Tibial artery (tissue), 4 donors: Measurements from ENCODE around the gene SLIT3.

Experiments used
- DNase-seq, 2 donors: peaks; one replicate each; pipeline ENCODE4 v3.0.0-alpha.2; 2019
- H3K27ac ChIP-seq, 2 donors: fragments of 200-600 bp; sonication (generic) in 1 of 2; 1 replicate in 1 of 2; 2 replicates in 1 of 2; pipeline ENCODE4 v1.5.1; 2018 to 2019; ENCODE audit warnings: mild to moderate bottlenecking in 1 of 2
- H3K27me3 ChIP-seq, 2 donors: fragments of 200-600 bp; sonication (generic) in 1 of 2; one replicate each; pipeline versions ENCODE4 v1.5.1 to v1.6.0; 2016 to 2019
- H3K36me3 ChIP-seq, 3 donors: fragments of 200-600 bp; sonication (generic) in 2 of 3; one replicate each; pipeline ENCODE4 v1.5.1; 2016 to 2019; ENCODE audit warnings: mild to moderate bottlenecking in 2 of 3
- H3K4me1 ChIP-seq, 4 donors: fragments of 200-600 bp; sonication (generic) in 2 of 4; 1 replicate in 3 of 4; 2 replicates in 1 of 4; pipeline ENCODE4 v1.5.1; 2016 to 2019
- H3K4me3 ChIP-seq, 2 donors: fragments of 200-600 bp; sonication (generic) in 1 of 2; 1 replicate in 1 of 2; 2 replicates in 1 of 2; pipeline ENCODE4 v1.5.1; 2018 to 2019; ENCODE audit warnings: mild to moderate bottlenecking in 2 of 2
- H3K9me3 ChIP-seq, 3 donors: fragments of 200-600 bp; sonication (generic) in 1 of 3; one replicate each; pipeline ENCODE4 v1.5.1; 2016 to 2019
- intact Hi-C: fragments of 100-400 bp; cut with DNase I; formaldehyde crosslinking; loops from one replicate; pipeline ENCODE4 v1.15.0; 2023; ENCODE audit warnings: low total_unique reads
- TF ChIP-seq, protein P1 (sequence below), 2 experiments: fragments of 200-600 bp in 1 of 2; fragments of 450-650 bp in 1 of 2; IDR thresholded peaks; one replicate each; pipeline ENCODE4 v1.5.1; 2017 to 2019; ENCODE audit warnings: antibody characterized with exemption in 2 of 2, mild to moderate bottlenecking in 1 of 2, moderate library complexity in 1 of 2

The SLIT3 gene

DNA sequence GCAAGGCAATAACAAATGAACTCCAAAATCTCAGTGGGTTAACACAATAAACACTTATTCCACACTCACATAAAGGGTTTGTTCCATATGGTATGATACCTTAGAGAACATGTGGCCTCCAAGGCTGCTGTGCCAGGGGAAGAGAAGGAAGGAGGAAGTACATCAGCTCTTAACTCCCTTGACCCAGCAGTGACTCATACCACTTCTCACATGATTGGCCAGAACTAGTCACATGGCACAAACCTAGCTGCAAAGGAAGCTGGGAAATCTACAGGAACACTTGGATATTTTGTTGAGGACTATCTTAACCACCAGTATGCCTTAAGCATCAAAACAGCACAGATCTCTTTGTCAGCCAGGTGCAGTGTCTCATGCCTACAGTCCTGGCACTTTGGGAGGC is 99.3 kb downstream of the SLIT3 start:
- DNase-seq = no peak
- Histone ChIP-seq H3K9me3 (no peaks in the 10 kb centered on the region), H3K4me1 (peaks cover 0 to 31% (median 15%) of the 10 kb centered on the region in 4 donors), H3K27ac (no peak overlapping the region), H3K4me3 (no peak overlapping the region), H3K36me3 (no peaks in the 10 kb centered on the region), H3K27me3 (no peaks in the 10 kb centered on the region)
- intact Hi-C loops = no loop called here
- TF ChIP-seq, protein P1, sequence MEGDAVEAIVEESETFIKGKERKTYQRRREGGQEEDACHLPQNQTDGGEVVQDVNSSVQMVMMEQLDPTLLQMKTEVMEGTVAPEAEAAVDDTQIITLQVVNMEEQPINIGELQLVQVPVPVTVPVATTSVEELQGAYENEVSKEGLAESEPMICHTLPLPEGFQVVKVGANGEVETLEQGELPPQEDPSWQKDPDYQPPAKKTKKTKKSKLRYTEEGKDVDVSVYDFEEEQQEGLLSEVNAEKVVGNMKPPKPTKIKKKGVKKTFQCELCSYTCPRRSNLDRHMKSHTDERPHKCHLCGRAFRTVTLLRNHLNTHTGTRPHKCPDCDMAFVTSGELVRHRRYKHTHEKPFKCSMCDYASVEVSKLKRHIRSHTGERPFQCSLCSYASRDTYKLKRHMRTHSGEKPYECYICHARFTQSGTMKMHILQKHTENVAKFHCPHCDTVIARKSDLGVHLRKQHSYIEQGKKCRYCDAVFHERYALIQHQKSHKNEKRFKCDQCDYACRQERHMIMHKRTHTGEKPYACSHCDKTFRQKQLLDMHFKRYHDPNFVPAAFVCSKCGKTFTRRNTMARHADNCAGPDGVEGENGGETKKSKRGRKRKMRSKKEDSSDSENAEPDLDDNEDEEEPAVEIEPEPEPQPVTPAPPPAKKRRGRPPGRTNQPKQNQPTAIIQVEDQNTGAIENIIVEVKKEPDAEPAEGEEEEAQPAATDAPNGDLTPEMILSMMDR (IDR thresholded peaks at IDR 0.05) = no peak

DNA sequence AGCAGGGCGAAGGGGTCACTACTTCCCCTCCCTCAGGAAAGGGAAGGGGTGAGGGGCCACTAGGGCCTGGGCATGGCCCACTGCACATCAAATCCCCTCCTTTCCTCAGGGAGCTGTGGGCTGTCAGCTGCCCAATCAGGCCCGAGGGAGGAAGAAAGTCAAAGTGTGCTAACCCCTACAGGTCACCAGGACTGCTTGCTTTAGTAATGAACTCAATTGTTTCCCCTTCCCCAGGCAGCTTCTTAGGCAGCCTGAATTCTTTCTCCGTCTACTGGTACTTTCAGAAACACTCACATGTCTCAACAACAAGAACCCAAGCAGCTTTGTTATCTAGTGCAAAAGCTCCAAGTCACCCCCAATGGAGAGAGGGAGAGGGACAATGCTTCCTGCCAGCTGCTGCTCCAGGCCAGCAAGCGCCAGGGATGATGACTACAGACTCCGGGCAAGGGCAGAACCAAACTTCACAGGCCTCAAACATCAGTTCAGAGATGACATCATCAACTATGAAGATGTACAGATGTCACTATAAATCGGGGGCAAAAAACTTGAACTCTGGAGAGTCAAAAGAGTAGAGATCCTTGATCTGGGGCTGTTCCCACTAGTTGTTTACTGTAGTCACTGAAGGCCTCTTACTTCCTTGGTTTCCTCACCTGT is 100.7 kb downstream of the SLIT3 start:
- no peaks in the 10 kb centered on the region for H3K36me3 ChIP-seq

DNA sequence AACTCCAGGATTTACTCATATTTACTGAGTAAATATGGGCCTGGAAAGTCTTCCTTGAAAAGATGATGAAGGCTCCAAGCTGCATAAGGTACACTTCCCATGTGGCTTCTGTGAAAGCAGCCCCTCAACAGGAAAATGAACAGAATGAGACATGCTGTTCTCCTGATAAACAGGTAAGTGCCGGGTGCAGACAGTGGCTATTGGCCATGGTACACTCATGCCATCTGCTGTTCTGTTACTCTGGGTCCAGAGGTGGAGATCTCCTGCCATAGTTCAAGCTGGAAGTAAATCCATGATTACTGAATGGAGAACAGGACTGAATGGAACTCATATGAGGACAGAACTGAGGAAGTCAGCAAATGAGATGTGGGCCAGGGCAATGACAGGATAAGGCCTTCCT is 103.6 kb downstream of the SLIT3 start:
- Histone ChIP-seq H3K27me3 (no peaks in the 10 kb centered on the region), H3K4me3 (peak overlapping the region in 1 of 2 donors; percentile 11), H3K27ac (peak overlapping the region; percentile 36 to 67), H3K4me1 (peaks cover 0 to 45% (median 21%) of the 10 kb centered on the region in 4 donors), H3K36me3 (no peaks in the 10 kb centered on the region), H3K9me3 (no peaks in the 10 kb centered on the region)
- TF ChIP-seq, protein P1 (IDR thresholded peaks at IDR 0.05) = peak in 1 of 2 experiments; percentile 29
- intact Hi-C loops = no loop called here
- DNase-seq = no peak

More for the DNA sequence above, 100.7 kb downstream of the SLIT3 start:
- Histone ChIP-seq H3K9me3 (no peaks in the 10 kb centered on the region), H3K4me3 (no peak overlapping the region), H3K4me1 (peaks cover 0 to 44% (median 26%) of the 10 kb centered on the region in 4 donors), H3K27me3 (no peaks in the 10 kb centered on the region), H3K27ac (no peak overlapping the region)
- DNase-seq = no peak
- TF ChIP-seq, protein P1 (IDR thresholded peaks at IDR 0.05) = no peak
- intact Hi-C loops = no loop called here

DNA sequence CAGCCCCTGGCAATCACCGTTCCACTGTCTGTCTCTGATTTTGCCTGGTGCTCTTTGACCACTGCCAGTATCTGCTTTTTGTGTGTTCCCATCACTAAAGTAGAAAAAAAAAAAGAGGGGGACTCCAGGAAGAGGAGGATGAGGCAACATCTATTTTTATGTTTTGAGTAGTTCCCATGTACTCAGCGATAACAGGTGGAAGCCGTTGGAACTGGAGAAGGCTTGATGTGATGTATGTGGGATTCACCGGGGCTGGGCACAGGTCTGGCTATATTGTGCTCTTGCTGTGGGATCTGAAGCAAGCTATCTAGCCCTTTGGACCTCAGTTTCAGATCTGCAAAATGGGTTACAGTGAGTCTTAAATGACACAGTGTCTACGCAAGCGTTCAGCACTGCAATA is 104.9 kb downstream of the SLIT3 start:
- TF ChIP-seq, protein P1 (IDR thresholded peaks at IDR 0.05) = no peak
- peaks cover 3 to 48% (median 25%) of the 10 kb centered on the region in 4 donors for H3K4me1 ChIP-seq
- H3K27me3 ChIP-seq = no peaks in the 10 kb centered on the region
- intact Hi-C loops = no loop called here
- no peak overlapping the region for H3K4me3 ChIP-seq
- peak overlapping the region in 1 of 2 donors; percentile 67 for H3K27ac ChIP-seq
- H3K36me3 ChIP-seq = no peaks in the 10 kb centered on the region
- H3K9me3 ChIP-seq = no peaks in the 10 kb centered on the region
- no peak for DNase-seq

DNA sequence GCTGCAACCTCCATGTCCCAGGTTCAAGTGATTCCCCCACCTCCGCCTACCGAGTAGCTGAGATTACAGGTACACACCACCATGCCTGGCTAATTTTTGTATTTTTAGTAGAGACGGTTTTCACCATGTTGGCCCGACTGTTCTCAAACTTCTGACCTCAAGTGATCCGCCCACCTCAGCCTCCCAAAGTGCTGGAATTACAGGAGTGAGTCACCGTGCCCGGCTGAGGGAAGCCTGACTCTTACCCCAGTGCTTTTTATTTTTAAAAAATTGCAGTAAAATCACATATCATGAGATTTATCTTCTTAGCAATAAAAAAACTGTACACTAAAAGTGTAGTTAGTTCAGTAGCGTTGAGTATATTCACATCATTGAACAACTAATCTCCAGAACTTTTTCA is 105.3 kb downstream of the SLIT3 start:
- Histone ChIP-seq H3K36me3 (no peaks in the 10 kb centered on the region), H3K4me3 (no peak overlapping the region), H3K4me1 (peaks cover 3 to 53% (median 29%) of the 10 kb centered on the region in 4 donors), H3K9me3 (no peaks in the 10 kb centered on the region), H3K27me3 (no peaks in the 10 kb centered on the region), H3K27ac (peak overlapping the region in 1 of 2 donors; percentile 67)
- TF ChIP-seq, protein P1 (IDR thresholded peaks at IDR 0.05) = no peak
- intact Hi-C loops = no loop called here
- no peak for DNase-seq
